Endometrium (tissue), 2 donors: ENCODE measurements around the gene NDUFA13.

Experiments
- FAIRE-seq: peaks from 2 replicates; lab custom pipeline; 2012; peaks lifted over from hg19 to GRCh38; lab: Jason Lieb, UNC
- donor health status: control.
- donor health status: control.

NDUFA13 gene

GRCh38 chr19:19533841-19534240, 17.8 kb downstream of the NDUFA13 start:
- no peak for FAIRE-seq

DNA sequence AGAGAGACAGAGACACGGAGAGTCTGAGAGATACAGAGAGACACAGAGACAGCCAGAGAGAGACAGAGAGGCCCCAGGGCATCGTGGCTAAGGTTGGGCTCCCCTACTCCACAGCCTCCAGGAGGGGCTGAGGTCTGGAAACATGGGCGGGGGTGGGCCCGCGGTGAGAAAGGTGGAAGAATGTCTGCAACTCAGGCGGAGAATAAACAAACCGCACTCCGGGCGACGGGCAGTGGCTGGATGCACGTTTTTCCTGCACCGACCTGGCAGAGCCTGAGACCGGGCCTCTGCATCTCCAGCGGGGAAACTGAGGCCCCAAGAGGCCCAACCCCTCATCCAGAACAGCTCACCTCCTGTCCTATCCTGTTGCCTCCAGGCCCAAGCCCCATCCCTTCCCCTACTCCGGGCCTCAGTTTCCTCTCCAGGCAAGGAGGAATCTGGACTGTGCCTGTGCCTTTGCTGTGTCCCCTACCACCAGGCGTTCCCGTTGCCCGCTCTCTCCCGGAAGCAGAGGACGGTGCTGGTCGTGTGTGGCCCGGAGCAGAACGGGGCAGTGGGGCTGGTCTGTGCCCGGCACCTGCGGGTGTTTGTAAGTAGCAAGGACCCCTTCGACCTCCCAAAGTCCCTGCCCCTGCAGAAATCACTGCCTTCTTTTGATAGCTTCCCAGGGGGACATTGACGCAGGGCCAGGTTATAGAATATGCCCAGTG, 18.7 kb downstream of the NDUFA13 start:
- FAIRE-seq, result no peak

DNA sequence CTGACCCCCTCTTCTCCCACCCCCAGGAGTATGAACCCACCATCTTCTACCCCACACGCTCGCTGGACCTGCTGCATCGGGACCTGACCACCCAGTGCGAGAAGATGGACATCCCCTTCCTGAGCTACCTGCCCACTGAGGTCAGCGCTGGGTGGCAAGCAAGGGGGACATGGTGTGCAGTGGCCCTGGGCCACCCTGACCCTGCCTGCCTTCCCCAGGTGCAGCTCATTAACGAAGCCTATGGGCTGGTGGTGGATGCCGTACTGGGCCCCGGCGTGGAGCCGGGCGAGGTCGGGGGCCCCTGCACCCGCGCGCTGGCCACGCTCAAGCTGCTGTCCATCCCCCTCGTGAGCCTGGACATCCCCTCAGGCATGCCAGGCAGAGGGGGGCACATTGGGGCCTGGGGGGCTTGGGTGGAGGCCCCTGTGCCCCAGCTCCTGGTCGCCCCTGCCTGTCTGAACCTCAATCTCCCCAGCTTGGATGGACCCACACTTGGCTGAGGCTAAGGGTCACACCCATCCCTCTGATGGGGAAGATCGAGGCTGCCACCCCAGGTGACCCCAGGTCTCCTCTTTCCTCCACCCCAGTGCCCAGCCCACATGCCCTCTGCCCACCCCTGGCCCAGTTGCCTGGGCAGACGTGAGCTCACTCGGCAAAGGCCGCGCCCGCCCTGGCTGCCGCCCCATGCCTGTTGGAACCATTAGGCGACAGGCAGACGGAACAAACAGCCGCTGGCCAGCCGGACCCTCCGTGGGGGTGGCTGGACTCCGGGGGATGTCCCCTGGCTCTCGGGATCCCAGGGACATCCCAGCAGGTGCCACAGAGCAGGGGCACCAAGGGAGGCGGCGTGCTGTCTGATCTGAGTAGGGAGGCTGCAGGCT, 19.5 kb downstream of the NDUFA13 start:
- FAIRE-seq, result no peak

GRCh38 chr19:19537075-19538048, 21.3 kb downstream of the NDUFA13 start:
- FAIRE-seq, result no peak

GRCh38 chr19:19538061-19538784, 22.2 kb downstream of the NDUFA13 start, which contains the start of gene CILP2:
Gene CILP2 (plus strand): TSS chr19:19538265. CDS start chr19:19538350, 85 bp downstream.
- FAIRE-seq, result no peak

DNA sequence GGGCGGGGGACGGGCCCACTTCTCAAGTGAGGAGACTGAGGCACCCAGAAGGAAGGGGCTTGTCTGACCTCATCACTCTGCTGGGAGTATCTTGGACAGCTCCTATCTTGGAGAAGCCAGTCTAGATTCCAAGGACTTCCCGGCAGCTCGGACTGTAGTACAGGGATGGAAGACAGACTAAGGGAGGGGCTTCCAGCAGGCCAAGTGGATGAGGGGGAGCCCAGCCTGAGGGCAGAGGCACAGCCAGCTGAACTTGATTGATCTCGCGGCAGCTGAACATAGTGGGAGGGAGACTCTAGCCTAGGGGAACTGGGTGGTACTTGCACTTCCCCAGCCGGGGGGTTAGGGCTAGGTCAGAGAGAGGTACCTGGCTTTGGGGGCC, 22.8 kb downstream of the NDUFA13 start:
- no peak for FAIRE-seq

- FAIRE-seq, result no peak
These were observed 23.7 kb downstream of the NDUFA13 start for GRCh38 chr19:19539698-19540063.

DNA sequence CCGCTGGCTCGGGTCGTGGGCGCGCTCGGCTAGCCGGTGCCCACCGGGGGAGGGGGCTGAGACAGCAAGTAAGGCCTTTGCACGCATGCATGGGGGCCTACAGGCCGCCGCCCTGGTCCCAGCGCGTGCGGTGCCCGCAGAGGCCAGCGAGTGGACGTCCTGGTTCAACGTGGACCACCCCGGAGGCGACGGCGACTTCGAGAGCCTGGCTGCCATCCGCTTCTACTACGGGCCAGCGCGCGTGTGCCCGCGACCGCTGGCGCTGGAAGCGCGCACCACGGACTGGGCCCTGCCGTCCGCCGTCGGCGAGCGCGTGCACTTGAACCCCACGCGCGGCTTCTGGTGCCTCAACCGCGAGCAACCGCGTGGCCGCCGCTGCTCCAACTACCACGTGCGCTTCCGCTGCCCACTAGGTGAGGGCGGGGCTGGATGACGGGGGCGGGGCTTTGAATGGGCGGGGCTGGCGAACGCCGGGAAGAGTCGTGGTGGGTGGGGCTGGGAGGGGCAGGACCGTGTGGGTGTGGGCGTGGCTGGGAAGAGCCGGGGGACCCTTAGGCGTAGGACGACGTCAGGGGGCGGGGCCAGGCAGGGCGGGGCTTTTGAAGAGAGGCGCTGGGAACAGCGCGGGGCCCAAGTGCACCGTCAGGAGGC, 24.2 kb downstream of the NDUFA13 start:
- FAIRE-seq, result no peak

- no peak for FAIRE-seq
These were observed 24.9 kb downstream of the NDUFA13 start for GRCh38 chr19:19540715-19541515.

- FAIRE-seq, result no peak
These were observed 25.6 kb downstream of the NDUFA13 start for GRCh38 chr19:19541616-19542015.

DNA sequence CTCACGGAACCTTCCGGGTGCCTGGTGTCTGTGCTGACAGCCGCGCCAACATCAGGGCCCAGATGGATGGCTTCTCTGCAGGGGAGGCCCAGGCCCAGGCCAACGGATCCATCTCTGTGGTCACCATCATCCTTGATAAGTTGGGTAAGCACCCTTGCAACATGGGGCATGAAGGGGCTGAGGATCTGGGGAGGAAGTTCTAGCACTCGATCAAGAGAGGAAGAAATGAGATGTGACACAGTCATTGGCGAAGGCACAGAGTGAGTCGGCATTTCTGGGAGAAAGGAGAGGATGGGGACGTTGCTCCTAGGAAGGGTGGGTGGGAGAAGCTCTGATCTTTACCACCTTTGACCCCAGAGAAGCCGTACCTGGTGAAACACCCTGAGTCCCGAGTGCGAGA, 26.5 kb downstream of the NDUFA13 start:
- no peak for FAIRE-seq

- no peak for FAIRE-seq
These were observed 27.1 kb downstream of the NDUFA13 start for GRCh38 chr19:19543101-19543500.

- no peak for FAIRE-seq
These were observed 27.6 kb downstream of the NDUFA13 start for GRCh38 chr19:19543640-19544039.

GRCh38 chr19:19544257-19544953, 28.4 kb downstream of the NDUFA13 start:
- FAIRE-seq, result no peak

GRCh38 chr19:19544954-19545591, 29.0 kb downstream of the NDUFA13 start:
- no peak for FAIRE-seq

- FAIRE-seq, result no peak
These were observed 29.7 kb downstream of the NDUFA13 start for GRCh38 chr19:19545707-19546106.

- no peak for FAIRE-seq
These were observed 30.7 kb downstream of the NDUFA13 start for GRCh38 chr19:19546751-19547162.

DNA sequence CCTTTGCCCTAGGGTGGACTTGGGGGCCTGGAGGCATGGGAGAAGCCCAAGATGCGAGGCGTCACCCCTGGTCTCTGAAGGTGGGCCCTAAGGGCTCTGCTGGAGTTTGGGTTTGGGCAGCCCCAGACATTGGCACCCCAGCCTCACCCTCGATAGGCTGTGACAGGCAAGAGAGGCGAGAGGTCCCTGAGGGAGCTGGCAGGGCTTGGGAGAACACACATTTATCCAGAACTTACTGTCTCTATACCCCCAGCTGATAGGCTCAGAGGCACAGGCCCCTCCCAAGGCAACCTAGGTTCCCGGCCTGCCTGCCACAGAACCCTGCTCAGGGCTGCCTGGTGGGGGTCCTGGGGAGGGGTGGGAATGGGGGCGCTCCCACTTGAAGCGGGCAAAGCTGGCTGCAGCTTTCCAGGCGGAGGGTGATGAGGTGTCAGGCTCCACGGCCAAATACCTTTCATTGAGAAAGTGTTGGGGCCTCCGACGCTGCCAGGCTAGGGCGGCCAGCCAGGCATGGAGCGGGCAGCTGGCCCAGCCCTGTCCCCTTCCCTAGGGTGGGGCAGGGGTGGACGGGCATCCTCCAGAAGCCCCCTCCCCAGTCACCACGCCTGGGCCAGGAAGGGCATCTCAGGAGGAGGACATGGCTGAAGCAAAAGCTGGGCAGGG, 31.8 kb downstream of the NDUFA13 start:
- FAIRE-seq, result no peak
